HTERT RPE-1 (cell line): ENCODE results near the gene ZNF460.

Experiments used
- in situ Hi-C: fragments of 300-500 bp; cut with MboI; formaldehyde crosslinking; loops from 4 replicates; pipeline ENCODE4 v1.14.3; 2020; ENCODE audit warnings: low sequenced_read_pairs

The ZNF460 gene

GRCh38 chr19:57279418-57280164, 694 bp upstream of the ZNF460 start:
- in situ Hi-C loops: no loop called here

GRCh38 chr19:57280962-57281400, 696 bp downstream of the ZNF460 start:
- in situ Hi-C loops: no loop called here

DNA sequence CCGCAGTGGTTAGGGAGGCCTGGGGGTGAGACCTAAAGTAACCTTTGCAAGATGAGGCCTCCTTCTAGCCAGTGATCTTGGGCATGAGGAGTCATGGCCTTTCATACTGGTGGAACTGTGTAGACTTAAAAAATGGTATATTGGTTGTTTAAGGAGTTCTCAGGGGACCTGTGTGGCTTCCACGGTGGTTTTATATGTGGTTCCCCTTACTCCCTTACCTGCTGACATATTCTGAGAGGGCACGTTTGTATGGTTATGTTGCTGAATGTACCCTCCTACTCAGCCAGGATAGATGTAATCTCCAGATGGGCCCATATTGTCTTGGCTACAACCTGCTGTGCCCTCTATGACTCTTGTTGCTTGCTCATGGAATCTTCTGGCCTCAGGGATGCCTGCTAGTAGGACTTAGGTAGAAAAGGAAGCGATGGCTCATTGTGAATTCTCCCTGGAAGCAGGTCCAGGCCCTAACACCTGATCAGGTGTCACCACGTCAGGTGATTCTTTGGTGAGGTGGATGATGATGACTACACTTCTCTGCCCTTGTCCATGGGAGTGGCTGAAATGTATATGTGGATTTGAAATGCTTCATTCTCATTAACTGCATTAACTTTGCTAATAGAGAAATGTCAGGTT, 1.8 kb downstream of the ZNF460 start:
- in situ Hi-C loops: no loop called here

- in situ Hi-C loops: no loop called here
Observed at GRCh38 chr19:57288373-57288772, 8.1 kb downstream of the ZNF460 start.

- in situ Hi-C loops: no loop called here
Observed at GRCh38 chr19:57290970-57291369, 10.7 kb downstream of the ZNF460 start.

DNA sequence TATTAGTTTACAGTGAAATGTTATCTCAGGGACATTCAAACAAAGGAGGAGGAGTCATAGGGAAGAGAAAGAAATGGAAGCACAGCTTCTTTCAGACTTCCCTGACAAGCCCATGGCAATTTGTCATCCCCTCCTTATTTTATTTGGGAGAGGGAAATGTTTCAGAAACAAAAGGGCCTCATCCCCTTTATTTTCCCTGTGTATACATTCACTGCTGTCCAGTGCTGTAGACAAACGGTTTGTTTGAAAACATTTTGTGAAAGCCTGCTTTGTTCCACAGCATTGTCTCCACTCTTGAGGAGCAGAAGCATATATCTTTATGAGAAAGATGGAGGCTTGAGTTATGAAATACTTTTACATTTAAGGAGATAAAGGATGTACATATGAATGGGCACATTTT, 12.3 kb downstream of the ZNF460 start:
- in situ Hi-C loops: no loop called here

- in situ Hi-C loops: no loop called here
Observed at GRCh38 chr19:57293719-57294118, 13.4 kb downstream of the ZNF460 start.

DNA sequence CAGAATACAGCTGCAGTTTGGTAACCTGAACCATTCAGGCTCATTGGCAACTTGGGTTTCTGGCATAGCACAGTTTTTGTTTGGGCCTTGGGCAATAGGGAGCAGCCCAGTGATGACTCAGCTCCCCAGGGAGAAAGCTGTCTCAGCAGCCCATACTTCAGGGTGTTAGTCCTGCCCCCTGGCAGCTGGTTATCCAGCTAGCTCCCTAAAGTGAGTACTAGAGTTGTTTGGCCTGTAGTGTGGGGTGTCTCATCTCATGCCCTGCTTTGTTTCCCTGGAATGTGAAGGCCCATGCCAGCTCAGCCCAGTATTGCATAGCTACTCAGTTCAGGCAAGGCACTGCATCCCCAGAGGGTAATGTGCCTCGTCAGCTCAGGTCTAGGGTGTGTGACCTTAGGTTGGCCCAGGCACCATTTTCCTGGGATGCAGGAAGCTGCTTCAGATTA, 21.8 kb downstream of the ZNF460 start:
- in situ Hi-C loops: no loop called here

DNA sequence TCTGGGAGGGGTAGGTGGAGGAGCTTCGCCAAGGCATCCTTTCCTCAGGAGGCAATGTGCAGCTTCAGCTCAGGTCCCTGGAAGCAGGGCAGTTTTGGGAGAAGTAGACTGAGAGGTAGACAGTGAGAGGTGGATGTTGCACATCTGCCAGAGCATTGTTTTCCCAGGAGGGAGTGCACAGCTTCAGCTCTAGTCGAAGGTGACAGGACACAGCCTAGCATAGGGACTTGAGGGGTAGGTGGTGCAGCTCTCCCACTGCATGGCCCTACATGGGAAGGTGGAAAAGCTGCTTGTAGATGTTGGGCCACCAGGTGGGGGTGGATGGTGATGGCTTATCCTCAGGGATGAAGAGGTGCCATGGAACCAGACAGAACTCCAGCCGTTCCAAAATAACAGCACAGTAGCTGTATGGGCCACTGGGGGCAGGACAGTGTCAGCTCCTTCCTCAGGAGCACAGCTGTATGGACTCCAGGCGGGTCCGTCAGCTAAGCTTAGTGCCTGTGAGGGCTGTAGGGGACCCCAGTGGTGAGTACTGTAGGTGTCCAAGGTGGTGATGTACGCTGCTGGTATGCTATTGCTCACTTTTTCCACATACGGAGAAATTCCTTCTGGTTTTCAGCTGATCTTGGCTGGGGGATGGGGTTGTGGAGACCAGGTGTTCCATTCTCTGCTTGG, 22.6 kb downstream of the ZNF460 start:
- in situ Hi-C loops: no loop called here

GRCh38 chr19:57305056-57305455, 24.8 kb downstream of the ZNF460 start:
- in situ Hi-C loops: no loop called here

GRCh38 chr19:57308514-57308913, 28.2 kb downstream of the ZNF460 start:
- in situ Hi-C loops: no loop called here

DNA sequence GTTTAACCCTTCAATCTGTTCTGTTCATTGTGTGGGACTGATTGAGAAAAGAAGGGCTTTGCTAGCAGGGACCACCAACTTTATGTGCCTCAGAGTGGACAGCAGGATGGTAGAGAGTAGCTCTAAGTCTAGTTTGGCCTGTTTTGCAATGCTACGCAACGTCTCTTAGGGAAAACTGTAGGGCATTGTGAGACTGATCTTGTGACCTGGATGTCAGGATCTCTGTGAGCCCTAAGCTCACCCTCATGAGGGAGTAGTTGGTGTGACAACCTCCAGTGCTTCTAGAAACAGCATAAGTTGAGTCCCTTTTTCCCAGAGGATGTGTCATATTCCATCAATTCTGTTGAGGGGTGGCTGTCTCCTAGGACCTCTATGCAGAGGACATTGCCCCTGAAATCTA, 30.5 kb downstream of the ZNF460 start:
- in situ Hi-C loops: no loop called here

GRCh38 chr19:57314146-57314545, 33.9 kb downstream of the ZNF460 start:
- in situ Hi-C loops: no loop called here

DNA sequence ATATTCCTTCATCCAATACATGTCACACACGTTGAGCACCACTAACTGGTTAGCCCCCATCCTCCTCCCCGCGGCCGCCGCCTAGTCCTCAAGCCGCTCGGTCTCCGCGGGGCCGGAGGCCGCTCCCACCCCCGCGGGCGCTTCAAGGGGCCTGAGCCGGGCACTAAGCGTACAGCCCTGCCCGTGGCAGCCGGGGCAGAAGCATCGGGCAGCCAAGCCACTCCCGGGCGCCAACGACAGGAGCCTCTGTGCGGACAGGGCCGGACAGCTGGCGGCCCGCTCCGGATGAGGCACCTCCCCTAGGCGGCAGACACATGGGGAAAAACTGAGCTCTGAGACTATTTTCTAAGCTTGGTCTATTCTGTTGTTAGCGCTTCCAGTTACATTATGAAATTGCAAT, 37.2 kb downstream of the ZNF460 start:
- in situ Hi-C loops: no loop called here

DNA sequence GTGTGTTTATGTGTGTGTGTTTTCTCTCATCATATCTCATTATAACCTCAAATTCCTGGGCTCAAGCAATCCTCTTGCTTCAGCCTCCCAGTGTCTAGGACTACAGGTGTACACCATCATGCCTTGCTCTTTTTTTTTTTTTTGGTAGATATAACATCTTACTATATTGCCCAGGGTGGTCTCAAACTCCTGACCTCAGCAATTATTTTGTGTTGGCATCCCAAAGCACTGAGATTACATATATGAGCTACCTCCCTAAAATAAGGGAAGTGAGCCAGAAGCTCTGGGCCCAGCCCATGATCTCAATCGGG, 39.5 kb downstream of the ZNF460 start:
- in situ Hi-C loops: no loop called here

GRCh38 chr19:57320180-57321084, 40.1 kb downstream of the ZNF460 start, which contains the start of gene ZNF543:
Gene ZNF543 (plus strand): TSS chr19:57320472. CDS start chr19:57320854, 382 bp downstream.
- in situ Hi-C loops: no loop called here

DNA sequence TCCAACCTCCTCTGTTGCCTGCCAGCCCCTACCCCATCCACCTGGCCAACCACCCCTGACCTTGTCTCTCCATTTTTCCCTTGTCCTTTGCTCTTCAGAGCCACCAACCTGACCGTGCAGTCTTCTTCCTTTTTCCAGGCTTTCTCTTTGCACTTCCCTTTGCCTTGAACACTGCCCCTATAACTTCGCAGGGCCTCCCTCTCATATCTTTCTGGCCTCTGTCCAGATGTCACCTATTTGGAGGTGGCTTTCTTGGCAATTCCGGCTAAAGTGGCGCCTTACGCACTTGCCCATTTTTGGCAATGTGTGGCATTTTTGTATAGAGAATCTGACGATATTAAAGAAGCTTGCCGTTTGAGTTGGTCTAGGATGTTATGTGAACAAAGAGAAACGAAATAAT, 40.8 kb downstream of the ZNF460 start:
- in situ Hi-C loops: no loop called here

GRCh38 chr19:57321751-57322150, 41.5 kb downstream of the ZNF460 start:
- in situ Hi-C loops: no loop called here

DNA sequence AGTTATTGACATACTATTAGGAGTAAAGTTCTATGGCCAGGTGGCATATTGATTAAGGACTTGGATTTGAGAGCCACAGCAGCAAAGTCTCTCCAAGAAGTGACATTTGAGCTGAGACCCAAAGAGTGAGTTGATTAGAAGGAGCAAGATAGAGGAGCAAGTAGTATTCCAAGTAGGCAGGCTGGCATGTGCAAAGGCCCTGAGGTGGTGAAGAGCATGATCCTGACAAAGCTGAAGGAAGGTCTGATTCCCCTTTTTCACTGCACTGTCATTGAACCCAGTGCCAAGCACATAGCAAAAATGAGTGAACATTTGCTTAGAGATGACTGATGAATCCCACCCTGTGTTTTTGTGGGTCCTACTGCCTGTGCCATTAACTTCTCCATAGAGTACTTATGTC, 44.7 kb downstream of the ZNF460 start:
- in situ Hi-C loops: no loop called here

DNA sequence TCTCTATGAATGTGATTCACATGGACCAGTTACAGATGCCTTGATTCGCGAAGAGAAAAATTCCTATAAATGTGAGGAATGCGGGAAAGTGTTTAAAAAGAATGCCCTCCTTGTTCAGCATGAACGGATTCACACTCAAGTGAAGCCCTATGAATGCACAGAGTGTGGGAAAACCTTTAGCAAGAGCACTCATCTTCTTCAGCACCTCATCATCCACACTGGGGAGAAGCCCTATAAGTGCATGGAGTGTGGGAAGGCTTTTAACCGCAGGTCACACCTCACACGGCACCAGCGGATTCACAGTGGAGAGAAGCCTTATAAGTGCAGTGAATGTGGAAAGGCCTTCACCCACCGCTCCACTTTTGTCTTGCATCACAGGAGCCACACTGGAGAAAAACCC, 47.7 kb downstream of the ZNF460 start:
- in situ Hi-C loops: no loop called here

GRCh38 chr19:57334191-57334590, 53.9 kb downstream of the ZNF460 start:
- in situ Hi-C loops: no loop called here
